Placental pericyte (primary cell): Measurements from ENCODE around the gene SLC9A2. TPM values are rescaled to one million over a fixed set of nuclear protein-coding genes. Genes with fewer than 3 reads are reported as not detected.

Source experiments
- total RNA-seq: library from RNA; depleted of rRNA; stranded (reverse); fragments of >200 nt; gene quantifications from 2 replicates; pipeline ENCODE4 v1.2.3, GENCODE V29; 2012

The SLC9A2 gene
- total RNA-seq, result not detected in 2 replicates

GRCh38 chr2:102619414-102620319 is at the start of gene SLC9A2:
Gene SLC9A2 (plus strand): TSS chr2:102619553. CDS start chr2:102619849, 296 bp downstream.

Other genes with a start within 250 kb of the SLC9A2 start
- gene IL18RAP, start 196.4 kb upstream of the SLC9A2 start, total RNA-seq, result not detected in 2 replicates
- gene SLC9A4, start 146.3 kb upstream of the SLC9A2 start, total RNA-seq, result not detected in 2 replicates
- gene TMEM182, start 142.5 kb downstream of the SLC9A2 start, total RNA-seq, result 1.1 and 1.3 TPM in 2 replicates